ENCODE results near the gene ENHO. TPM values are rescaled to one million over a fixed set of nuclear protein-coding genes. Genes with fewer than 3 reads are reported as not detected.
"Not testable (repeated sequence)": the region's sequence is repeated elsewhere in the genome, so short reads cannot be mapped to it uniquely, and the experiment has no call there.

Gene ENHO
- polyA plus RNA-seq, 4 donors: 0.74 to 2.8 (median 1.8) TPM

DNA sequence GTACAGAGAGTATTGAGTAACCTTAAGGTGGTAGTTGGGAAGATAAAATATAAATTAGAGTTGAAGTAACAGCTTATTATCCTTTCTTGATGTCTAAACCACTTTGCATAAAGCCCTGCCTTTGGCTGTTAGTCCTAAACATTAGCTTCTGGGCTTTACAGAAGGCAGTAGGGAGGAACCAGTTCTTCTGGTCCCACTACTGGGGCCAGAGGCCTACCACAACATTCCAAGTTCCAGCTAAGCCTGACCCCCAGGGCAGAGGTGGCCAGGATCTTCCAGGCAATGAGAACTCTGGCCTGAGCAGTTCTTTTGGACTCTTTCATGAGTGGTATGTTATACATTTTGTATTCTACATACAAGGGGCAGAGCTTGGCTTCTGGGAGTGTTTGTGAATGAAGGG lies 38.1 kb downstream of the ENHO start:
- DNase-seq (ENCODE audit: low read depth in 4 of 4, low spot score in 3 of 4): no peak

DNA sequence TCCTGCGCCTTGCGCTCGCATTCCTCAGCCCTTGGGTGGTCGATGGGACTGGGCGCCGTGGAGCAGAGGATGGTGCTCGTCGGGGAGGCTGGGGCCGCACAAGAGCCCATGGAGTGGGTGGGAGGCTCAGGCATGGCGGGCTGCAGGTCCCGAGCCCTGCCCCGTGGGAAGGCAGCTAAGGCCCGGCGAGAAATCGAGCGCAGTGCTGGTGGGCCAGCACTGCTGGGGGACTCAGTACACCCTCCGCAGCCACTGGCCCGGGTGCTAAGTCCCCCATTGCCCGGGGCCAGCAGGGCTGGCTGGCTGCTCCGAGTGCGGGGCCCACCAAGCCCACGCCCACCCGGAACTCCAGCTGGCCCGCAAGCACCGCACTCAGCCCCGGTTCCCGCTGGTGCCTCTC lies 40.0 kb downstream of the ENHO start:
- not testable (repeated sequence) for DNase-seq (ENCODE audit: low read depth in 4 of 4, low spot score in 3 of 4)

DNA sequence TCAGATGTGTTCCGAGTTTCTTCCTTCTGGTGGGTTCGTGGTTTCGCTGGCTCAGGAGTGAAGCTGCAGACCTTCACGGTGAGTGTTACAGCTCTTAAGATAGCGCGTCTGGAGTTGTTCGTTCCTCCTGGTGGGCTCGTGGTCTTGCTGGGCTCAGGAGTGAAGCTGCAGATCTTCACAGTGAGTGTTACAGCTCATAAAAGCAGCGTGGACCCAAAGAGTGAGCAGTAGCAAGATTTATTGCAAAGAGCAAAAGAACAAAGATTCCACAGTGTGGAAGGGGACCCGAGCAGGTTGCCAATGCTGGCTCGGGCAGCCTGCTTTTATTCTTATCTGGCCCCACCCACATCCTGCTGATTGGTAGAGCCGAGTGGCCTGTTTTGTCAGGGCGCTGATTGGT lies 41.2 kb downstream of the ENHO start:
- not testable (repeated sequence) for DNase-seq (ENCODE audit: low read depth in 4 of 4, low spot score in 3 of 4)

DNA sequence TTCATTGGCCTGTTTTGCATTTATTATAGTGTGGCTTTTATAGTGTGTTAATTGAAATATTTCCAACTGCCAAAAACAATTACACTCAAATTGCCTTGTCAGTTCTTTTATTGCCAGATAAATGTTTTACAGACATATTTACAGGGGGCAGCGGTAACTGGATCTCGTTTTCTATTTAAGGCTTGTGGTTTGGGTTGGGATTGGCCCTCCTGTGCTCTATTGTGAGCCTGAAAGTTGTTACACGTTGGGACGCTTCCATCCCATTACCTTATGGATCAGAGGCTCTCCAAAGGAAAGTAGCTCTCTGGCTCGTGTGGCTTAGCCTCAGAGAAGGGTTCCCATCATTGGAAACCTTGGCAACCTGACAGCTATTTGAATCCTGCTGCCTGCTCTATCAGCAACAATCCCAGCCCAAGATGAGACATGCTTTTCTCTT lies 43.3 kb downstream of the ENHO start:
- DNase-seq (ENCODE audit: low read depth in 4 of 4, low spot score in 3 of 4): no peak

DNA sequence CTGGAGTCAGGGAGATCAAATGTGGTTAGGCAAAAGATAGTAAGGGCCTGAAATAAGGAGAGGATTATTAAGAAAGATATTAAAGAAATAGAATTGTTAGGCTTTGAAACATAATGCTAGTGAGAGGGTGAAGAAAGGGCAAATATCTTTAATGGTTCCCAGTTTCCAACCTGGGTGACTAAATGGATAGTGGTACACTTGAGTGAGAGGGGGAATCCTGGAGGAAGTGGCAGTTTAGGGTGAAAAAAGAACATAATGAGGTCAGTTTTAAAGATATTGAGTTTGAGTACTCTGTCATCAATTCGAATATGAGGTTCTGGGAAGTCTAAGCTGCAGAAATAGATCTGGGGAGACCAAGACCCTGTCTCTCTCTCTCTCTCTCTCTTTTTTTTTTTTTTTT lies 45.2 kb downstream of the ENHO start:
- no peak for DNase-seq (ENCODE audit: low read depth in 4 of 4, low spot score in 3 of 4)

DNA sequence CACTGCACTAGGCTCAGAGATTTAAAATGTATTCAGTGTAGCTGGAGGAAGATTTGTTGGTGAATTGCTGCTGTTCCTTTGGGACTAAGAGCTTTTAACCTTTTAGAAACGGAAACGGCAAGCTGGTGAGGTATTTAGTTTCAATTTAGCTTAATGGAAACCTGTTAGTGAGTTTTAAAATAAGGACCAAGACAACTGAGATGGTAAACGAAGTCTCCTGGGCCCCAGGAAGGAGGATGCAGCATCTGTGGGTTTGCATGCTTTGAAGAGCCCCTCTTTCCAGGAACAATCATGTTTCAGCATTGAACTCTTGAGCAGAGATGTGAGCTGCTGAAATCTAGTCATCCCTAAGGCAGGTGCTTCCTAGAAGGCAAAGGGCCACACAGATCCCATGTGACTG lies 47.7 kb downstream of the ENHO start:
- DNase-seq (ENCODE audit: low read depth in 4 of 4, low spot score in 3 of 4): no peak

Other genes starting within 250 kb of the ENHO start
- gene KIF24, start 193.7 kb downstream of the ENHO start, polyA plus RNA-seq (ENCODE audit: insufficient read length in 4 of 4): 1 to 10 TPM; 5.4 to 6.2 (median 5.9) TPM
- 10 to 100 TPM; 21.7 to 27.6 (median 25.2) TPM for gene NUDT2, start 193.4 kb downstream of the ENHO start, polyA plus RNA-seq (ENCODE audit: insufficient read length in 4 of 4)
- gene MYORG, start 146.1 kb downstream of the ENHO start, polyA plus RNA-seq (ENCODE audit: insufficient read length in 4 of 4): 10 to 100 TPM in 2 of 4 donors, 1 to 10 TPM in 2; 7.6 to 11.5 (median 9.6) TPM
- gene FAM219A, start 64.4 kb downstream of the ENHO start, polyA plus RNA-seq (ENCODE audit: insufficient read length in 4 of 4): 10 to 100 TPM; 13.7 to 15.4 (median 14.1) TPM
- 1 to 10 TPM; 1.9 to 2.2 (median 1.9) TPM for gene DNAI1, start 64.2 kb downstream of the ENHO start, polyA plus RNA-seq (ENCODE audit: insufficient read length in 4 of 4)
- gene CNTFR, start 66.7 kb upstream of the ENHO start, polyA plus RNA-seq (ENCODE audit: insufficient read length in 4 of 4): 10 to 100 TPM; 42.5 to 53.8 (median 46.6) TPM
- gene RPP25L, start 89.1 kb upstream of the ENHO start, polyA plus RNA-seq (ENCODE audit: insufficient read length in 4 of 4): 10 to 100 TPM; 23.9 to 36.7 (median 30.0) TPM
- 100 to 1,000 TPM in 2 of 4 donors, 10 to 100 TPM in 2; 95.5 to 108 (median 99.3) TPM for gene DCTN3, start 97.5 kb upstream of the ENHO start, polyA plus RNA-seq (ENCODE audit: insufficient read length in 4 of 4)
- under 1 TPM in 1 of 4 donors, not detected in 3; 0.12 TPM for gene ARID3C, start 106.1 kb upstream of the ENHO start, polyA plus RNA-seq (ENCODE audit: insufficient read length in 4 of 4)
- gene SIGMAR1, start 114.8 kb upstream of the ENHO start, polyA plus RNA-seq (ENCODE audit: insufficient read length in 4 of 4): 10 to 100 TPM; 48.2 to 52.6 (median 49.9) TPM
- 10 to 100 TPM; 65.4 to 71.6 (median 66.1) TPM for gene GALT, start 123.7 kb upstream of the ENHO start, polyA plus RNA-seq (ENCODE audit: insufficient read length in 4 of 4)
- 10 to 100 TPM; 47.7 to 66.7 (median 53.4) TPM for gene IL11RA, start 129.2 kb upstream of the ENHO start, polyA plus RNA-seq (ENCODE audit: insufficient read length in 4 of 4)
- under 1 TPM; 0.28 to 0.71 (median 0.54) TPM for gene CCL27, start 139.7 kb upstream of the ENHO start, polyA plus RNA-seq (ENCODE audit: insufficient read length in 4 of 4)
- 1 to 10 TPM in 1 of 4 donors, not detected in 3; 1.6 TPM for gene CCL19, start 168.3 kb upstream of the ENHO start, polyA plus RNA-seq (ENCODE audit: insufficient read length in 4 of 4)
- gene CCL21, start 187.1 kb upstream of the ENHO start, polyA plus RNA-seq (ENCODE audit: insufficient read length in 4 of 4): 10 to 100 TPM; 11.7 to 36.8 (median 23.6) TPM